ENCODE measurements around the gene SLC6A17.

Gene SLC6A17

GRCh38 chr1:110114784-110115183 lies 35.5 kb upstream of the SLC6A17 start:
- H3K27me3 ChIP-seq (ENCODE audit: insufficient read depth, poor library complexity, severe bottlenecking), result no peaks in the 10 kb centered on the region
- no peaks in the 10 kb centered on the region for H3K36me3 ChIP-seq (ENCODE audit: low read depth)
- no peak for ATAC-seq (ENCODE audit: low read depth)
- no peaks in the 10 kb centered on the region for H3K9me3 ChIP-seq (ENCODE audit: severe bottlenecking)
- H3K4me3 ChIP-seq (ENCODE audit: severe bottlenecking), result no peak overlapping the region
- no peaks in the 10 kb centered on the region for H3K4me1 ChIP-seq (ENCODE audit: insufficient read depth, poor library complexity, severe bottlenecking)
- no peak overlapping the region for H3K27ac ChIP-seq (ENCODE audit: poor library complexity, severe bottlenecking)
- no peak for DNase-seq (ENCODE audit: low spot score)
- no peak for TF ChIP-seq CTCF (IDR thresholded peaks at IDR 0.05; ENCODE audit: poor library complexity, severe bottlenecking)

GRCh38 chr1:110118636-110119396 lies 31.5 kb upstream of the SLC6A17 start:
- no peak for TF ChIP-seq CTCF (IDR thresholded peaks at IDR 0.05; ENCODE audit: poor library complexity, severe bottlenecking)
- no peaks in the 10 kb centered on the region for H3K36me3 ChIP-seq (ENCODE audit: low read depth)
- no peaks in the 10 kb centered on the region for H3K4me1 ChIP-seq (ENCODE audit: insufficient read depth, poor library complexity, severe bottlenecking)
- H3K27me3 ChIP-seq (ENCODE audit: insufficient read depth, poor library complexity, severe bottlenecking), result no peaks in the 10 kb centered on the region
- H3K9me3 ChIP-seq (ENCODE audit: severe bottlenecking), result no peaks in the 10 kb centered on the region
- ATAC-seq (ENCODE audit: low read depth) (peak; percentile 33; the same call in 1 of the 3 replicates), DNase-seq (ENCODE audit: low spot score) (no peak)
- H3K4me3 ChIP-seq (ENCODE audit: severe bottlenecking), result no peak overlapping the region
- no peak overlapping the region for H3K27ac ChIP-seq (ENCODE audit: poor library complexity, severe bottlenecking)

GRCh38 chr1:110119843-110120242 lies 30.5 kb upstream of the SLC6A17 start:
- no peak overlapping the region for H3K4me3 ChIP-seq (ENCODE audit: severe bottlenecking)
- H3K27ac ChIP-seq (ENCODE audit: poor library complexity, severe bottlenecking), result no peak overlapping the region
- no peak for TF ChIP-seq CTCF (IDR thresholded peaks at IDR 0.05; ENCODE audit: poor library complexity, severe bottlenecking)
- H3K9me3 ChIP-seq (ENCODE audit: severe bottlenecking), result no peaks in the 10 kb centered on the region
- H3K4me1 ChIP-seq (ENCODE audit: insufficient read depth, poor library complexity, severe bottlenecking), result no peaks in the 10 kb centered on the region
- ATAC-seq (ENCODE audit: low read depth), result no peak
- H3K36me3 ChIP-seq (ENCODE audit: low read depth), result no peaks in the 10 kb centered on the region
- no peak for DNase-seq (ENCODE audit: low spot score)
- H3K27me3 ChIP-seq (ENCODE audit: insufficient read depth, poor library complexity, severe bottlenecking), result no peaks in the 10 kb centered on the region

GRCh38 chr1:110120960-110121561 lies 29.2 kb upstream of the SLC6A17 start:
- DNase-seq (ENCODE audit: low spot score) (no peak), ATAC-seq (ENCODE audit: low read depth) (no peak)
- Histone ChIP-seq H3K4me1 (ENCODE audit: insufficient read depth, poor library complexity, severe bottlenecking) (no peaks in the 10 kb centered on the region), H3K27ac (ENCODE audit: poor library complexity, severe bottlenecking) (no peak overlapping the region), H3K4me3 (ENCODE audit: severe bottlenecking) (no peak overlapping the region), H3K36me3 (ENCODE audit: low read depth) (no peaks in the 10 kb centered on the region), H3K9me3 (ENCODE audit: severe bottlenecking) (no peaks in the 10 kb centered on the region), H3K27me3 (ENCODE audit: insufficient read depth, poor library complexity, severe bottlenecking) (no peaks in the 10 kb centered on the region)
- no peak for TF ChIP-seq CTCF (IDR thresholded peaks at IDR 0.05; ENCODE audit: poor library complexity, severe bottlenecking)

- ATAC-seq (ENCODE audit: low read depth) (no peak), DNase-seq (ENCODE audit: low spot score) (no peak)
- Histone ChIP-seq H3K36me3 (ENCODE audit: low read depth) (no peaks in the 10 kb centered on the region), H3K27ac (ENCODE audit: poor library complexity, severe bottlenecking) (no peak overlapping the region), H3K9me3 (ENCODE audit: severe bottlenecking) (no peaks in the 10 kb centered on the region), H3K4me1 (ENCODE audit: insufficient read depth, poor library complexity, severe bottlenecking) (no peaks in the 10 kb centered on the region), H3K27me3 (ENCODE audit: insufficient read depth, poor library complexity, severe bottlenecking) (no peaks in the 10 kb centered on the region), H3K4me3 (ENCODE audit: severe bottlenecking) (no peak overlapping the region)
- no peak for TF ChIP-seq CTCF (IDR thresholded peaks at IDR 0.05; ENCODE audit: poor library complexity, severe bottlenecking)
Measured at GRCh38 chr1:110123224-110123623, 27.1 kb upstream of the SLC6A17 start.

Data from RWPE2 (cell line).